HepG2 (cell line): ENCODE data around the gene ABAT. TPM values are rescaled to one million over a fixed set of nuclear protein-coding genes. Genes with fewer than 3 reads are reported as not detected.

Experiments used
- ATRX ChIP-seq: sonication (generic); formaldehyde crosslinking; IDR thresholded peaks from 2 replicates; pipeline ENCODE4 v1.4.0; 2020; ENCODE audit warnings: missing genetic modification reagents, borderline replicate concordance
- FOXA3 ChIP-seq: IDR thresholded peaks from 2 replicates; pipeline ENCODE4 v1.6.1; 2016; ENCODE audit warnings: missing genetic modification reagents, missing compliant biosample characterization
- HHEX ChIP-seq: IDR thresholded peaks from 2 replicates; pipeline ENCODE4 v1.6.1; 2016; ENCODE audit warnings: control low read depth
- MIER2 ChIP-seq: IDR thresholded peaks from 2 replicates; pipeline ENCODE4 v1.6.1; 2016; ENCODE audit warnings: missing biosample characterization, missing genetic modification reagents
- MYNN ChIP-seq: sonication (generic); formaldehyde crosslinking; IDR thresholded peaks from 2 replicates; pipeline ENCODE4 v1.4.0; 2020; ENCODE audit warnings: mild to moderate bottlenecking, low read depth, missing genetic modification reagents
- POGZ ChIP-seq: sonication (generic); formaldehyde crosslinking; IDR thresholded peaks from 2 replicates; pipeline ENCODE4 v1.4.0; 2020; ENCODE audit warnings: mild to moderate bottlenecking, missing genetic modification reagents
- TAF1 ChIP-seq: sonication (generic); formaldehyde crosslinking; IDR thresholded peaks from 2 replicates; pipeline ENCODE4 v1.4.0; 2020; ENCODE audit warnings: missing genetic modification reagents
- ZNF558 ChIP-seq: sonication (generic); formaldehyde crosslinking; IDR thresholded peaks from 2 replicates; pipeline ENCODE4 v1.9.0; 2022; ENCODE audit warnings: mild to moderate bottlenecking, missing genetic modification reagents, borderline replicate concordance
- ZNF629 ChIP-seq: sonication (generic); formaldehyde crosslinking; conservative IDR thresholded peaks from 2 replicates; pipeline ENCODE4 v1.5.0; 2020; ENCODE audit warnings: missing genetic modification reagents
- ZNF747 ChIP-seq: sonication (generic); formaldehyde crosslinking; IDR thresholded peaks from 2 replicates; pipeline ENCODE4 v1.8.1; 2023; ENCODE audit warnings: missing genetic modification reagents, mild to moderate bottlenecking, borderline replicate concordance
- polyA plus RNA-seq, 8 experiments: library from polyadenylated mRNA; depleted of rRNA in 3 of 8; stranded (reverse) in 7 of 8; unstranded in 1 of 8; fragments of >200 nt; fragmentation: Illumina TruSeq in 4 of 8; extraction: Trizol in 4 of 8; gene quantifications; 2 replicates each; pipeline versions ENCODE4 v1.2.1 to v1.2.3, GENCODE V29; 2011 to 2016; ENCODE audit warnings: low read depth in 4 of 8, missing spikeins in 1 of 8, mixed read lengths in 1 of 8; ENCODE audit not compliant: insufficient read depth in 1 of 8
- total RNA-seq, 5 experiments: library from RNA; depleted of rRNA; stranded (reverse); fragments of >200 nt; fragmentation: Illumina TruSeq; extraction: Trizol; gene quantifications; 2 replicates each; pipeline ENCODE4 v1.2.3, GENCODE V29; 2016; ENCODE audit warnings: low read depth in 1 of 5
- TF ChIP-seq, protein P1 (sequence below): sonication (generic); formaldehyde crosslinking; IDR thresholded peaks from 2 replicates; pipeline ENCODE4 v1.4.0; 2020; ENCODE audit warnings: mild to moderate bottlenecking, missing genetic modification reagents
- TF ChIP-seq, protein P2 (sequence below), 2 experiments: IDR thresholded peaks; 2 replicates each; pipeline ENCODE4 v1.6.1; 2011 to 2012; ENCODE audit warnings: low read length in 2 of 2, borderline replicate concordance in 1 of 2, low read depth in 1 of 2, mild to moderate bottlenecking in 1 of 2, moderate library complexity in 1 of 2
- TF ChIP-seq, protein P3 (sequence below): sonication (generic); formaldehyde crosslinking; IDR thresholded peaks from 2 replicates; pipeline ENCODE4 v1.4.0; 2020; ENCODE audit warnings: missing genetic modification reagents

Gene ABAT
- total and polyA plus RNA-seq, 2 of the 13 experiments (the other 11 are each of a cell fraction or from before 2014, with no cell fraction given), result 47.6 to 97.3 TPM

DNA sequence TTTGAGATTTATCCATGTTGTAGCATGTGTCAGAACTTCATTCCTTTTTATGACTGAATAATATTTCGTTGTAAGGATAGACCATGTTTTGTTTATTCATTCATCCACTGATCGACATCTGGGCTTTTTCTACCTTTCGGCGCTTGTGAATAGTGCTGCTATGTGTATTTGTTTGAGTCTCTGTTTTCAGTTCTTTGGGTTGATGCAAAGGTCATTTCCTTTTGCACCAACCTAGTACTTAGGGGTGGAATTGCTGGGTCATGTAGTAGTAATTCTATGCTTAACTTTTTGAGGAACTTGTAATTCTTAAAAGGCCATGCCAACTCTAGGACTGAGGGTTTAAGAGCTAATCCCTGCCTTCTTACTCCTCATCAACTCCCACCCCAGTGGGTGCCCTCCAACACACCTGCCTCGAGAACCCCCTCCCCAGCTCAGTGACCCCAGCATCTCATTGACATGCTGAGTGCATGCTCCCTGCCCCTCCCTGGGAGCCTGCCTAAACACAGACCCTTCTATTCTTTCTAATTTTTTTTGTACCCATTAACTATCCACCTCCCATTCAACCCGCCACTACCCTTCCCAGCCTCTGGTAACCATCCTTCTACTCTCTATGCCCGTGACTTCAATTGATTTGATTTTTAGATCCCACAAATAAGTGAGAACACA, 51.2 kb downstream of the ABAT start (continued):
- TF ChIP-seq, protein P1, sequence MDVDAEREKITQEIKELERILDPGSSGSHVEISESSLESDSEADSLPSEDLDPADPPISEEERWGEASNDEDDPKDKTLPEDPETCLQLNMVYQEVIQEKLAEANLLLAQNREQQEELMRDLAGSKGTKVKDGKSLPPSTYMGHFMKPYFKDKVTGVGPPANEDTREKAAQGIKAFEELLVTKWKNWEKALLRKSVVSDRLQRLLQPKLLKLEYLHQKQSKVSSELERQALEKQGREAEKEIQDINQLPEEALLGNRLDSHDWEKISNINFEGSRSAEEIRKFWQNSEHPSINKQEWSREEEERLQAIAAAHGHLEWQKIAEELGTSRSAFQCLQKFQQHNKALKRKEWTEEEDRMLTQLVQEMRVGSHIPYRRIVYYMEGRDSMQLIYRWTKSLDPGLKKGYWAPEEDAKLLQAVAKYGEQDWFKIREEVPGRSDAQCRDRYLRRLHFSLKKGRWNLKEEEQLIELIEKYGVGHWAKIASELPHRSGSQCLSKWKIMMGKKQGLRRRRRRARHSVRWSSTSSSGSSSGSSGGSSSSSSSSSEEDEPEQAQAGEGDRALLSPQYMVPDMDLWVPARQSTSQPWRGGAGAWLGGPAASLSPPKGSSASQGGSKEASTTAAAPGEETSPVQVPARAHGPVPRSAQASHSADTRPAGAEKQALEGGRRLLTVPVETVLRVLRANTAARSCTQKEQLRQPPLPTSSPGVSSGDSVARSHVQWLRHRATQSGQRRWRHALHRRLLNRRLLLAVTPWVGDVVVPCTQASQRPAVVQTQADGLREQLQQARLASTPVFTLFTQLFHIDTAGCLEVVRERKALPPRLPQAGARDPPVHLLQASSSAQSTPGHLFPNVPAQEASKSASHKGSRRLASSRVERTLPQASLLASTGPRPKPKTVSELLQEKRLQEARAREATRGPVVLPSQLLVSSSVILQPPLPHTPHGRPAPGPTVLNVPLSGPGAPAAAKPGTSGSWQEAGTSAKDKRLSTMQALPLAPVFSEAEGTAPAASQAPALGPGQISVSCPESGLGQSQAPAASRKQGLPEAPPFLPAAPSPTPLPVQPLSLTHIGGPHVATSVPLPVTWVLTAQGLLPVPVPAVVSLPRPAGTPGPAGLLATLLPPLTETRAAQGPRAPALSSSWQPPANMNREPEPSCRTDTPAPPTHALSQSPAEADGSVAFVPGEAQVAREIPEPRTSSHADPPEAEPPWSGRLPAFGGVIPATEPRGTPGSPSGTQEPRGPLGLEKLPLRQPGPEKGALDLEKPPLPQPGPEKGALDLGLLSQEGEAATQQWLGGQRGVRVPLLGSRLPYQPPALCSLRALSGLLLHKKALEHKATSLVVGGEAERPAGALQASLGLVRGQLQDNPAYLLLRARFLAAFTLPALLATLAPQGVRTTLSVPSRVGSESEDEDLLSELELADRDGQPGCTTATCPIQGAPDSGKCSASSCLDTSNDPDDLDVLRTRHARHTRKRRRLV (CRISPR knock-in tag), result no peak
- TF ChIP-seq HHEX (CRISPR knock-in tag) (no peak), TAF1 (CRISPR knock-in tag) (no peak), ZNF558 (CRISPR knock-in tag) (no peak), POGZ (CRISPR knock-in tag) (no peak), FOXA3 (peak; percentile 62), ATRX (CRISPR knock-in tag) (no peak), ZNF629 (CRISPR knock-in tag) (no peak), ZNF747 (CRISPR knock-in tag) (no peak), MIER2 (CRISPR knock-in tag) (0 out of 2 replicates have a peak, but pooled peaks have one; percentile 27), MYNN (CRISPR knock-in tag) (no peak)
- TF ChIP-seq, protein P2, sequence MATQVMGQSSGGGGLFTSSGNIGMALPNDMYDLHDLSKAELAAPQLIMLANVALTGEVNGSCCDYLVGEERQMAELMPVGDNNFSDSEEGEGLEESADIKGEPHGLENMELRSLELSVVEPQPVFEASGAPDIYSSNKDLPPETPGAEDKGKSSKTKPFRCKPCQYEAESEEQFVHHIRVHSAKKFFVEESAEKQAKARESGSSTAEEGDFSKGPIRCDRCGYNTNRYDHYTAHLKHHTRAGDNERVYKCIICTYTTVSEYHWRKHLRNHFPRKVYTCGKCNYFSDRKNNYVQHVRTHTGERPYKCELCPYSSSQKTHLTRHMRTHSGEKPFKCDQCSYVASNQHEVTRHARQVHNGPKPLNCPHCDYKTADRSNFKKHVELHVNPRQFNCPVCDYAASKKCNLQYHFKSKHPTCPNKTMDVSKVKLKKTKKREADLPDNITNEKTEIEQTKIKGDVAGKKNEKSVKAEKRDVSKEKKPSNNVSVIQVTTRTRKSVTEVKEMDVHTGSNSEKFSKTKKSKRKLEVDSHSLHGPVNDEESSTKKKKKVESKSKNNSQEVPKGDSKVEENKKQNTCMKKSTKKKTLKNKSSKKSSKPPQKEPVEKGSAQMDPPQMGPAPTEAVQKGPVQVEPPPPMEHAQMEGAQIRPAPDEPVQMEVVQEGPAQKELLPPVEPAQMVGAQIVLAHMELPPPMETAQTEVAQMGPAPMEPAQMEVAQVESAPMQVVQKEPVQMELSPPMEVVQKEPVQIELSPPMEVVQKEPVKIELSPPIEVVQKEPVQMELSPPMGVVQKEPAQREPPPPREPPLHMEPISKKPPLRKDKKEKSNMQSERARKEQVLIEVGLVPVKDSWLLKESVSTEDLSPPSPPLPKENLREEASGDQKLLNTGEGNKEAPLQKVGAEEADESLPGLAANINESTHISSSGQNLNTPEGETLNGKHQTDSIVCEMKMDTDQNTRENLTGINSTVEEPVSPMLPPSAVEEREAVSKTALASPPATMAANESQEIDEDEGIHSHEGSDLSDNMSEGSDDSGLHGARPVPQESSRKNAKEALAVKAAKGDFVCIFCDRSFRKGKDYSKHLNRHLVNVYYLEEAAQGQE (IDR thresholded peaks at IDR 0.05; ENCODE audit: borderline replicate concordance in 1 of 2, low read depth in 1 of 2, low read length in 2 of 2), result no peak
- TF ChIP-seq, protein P3, sequence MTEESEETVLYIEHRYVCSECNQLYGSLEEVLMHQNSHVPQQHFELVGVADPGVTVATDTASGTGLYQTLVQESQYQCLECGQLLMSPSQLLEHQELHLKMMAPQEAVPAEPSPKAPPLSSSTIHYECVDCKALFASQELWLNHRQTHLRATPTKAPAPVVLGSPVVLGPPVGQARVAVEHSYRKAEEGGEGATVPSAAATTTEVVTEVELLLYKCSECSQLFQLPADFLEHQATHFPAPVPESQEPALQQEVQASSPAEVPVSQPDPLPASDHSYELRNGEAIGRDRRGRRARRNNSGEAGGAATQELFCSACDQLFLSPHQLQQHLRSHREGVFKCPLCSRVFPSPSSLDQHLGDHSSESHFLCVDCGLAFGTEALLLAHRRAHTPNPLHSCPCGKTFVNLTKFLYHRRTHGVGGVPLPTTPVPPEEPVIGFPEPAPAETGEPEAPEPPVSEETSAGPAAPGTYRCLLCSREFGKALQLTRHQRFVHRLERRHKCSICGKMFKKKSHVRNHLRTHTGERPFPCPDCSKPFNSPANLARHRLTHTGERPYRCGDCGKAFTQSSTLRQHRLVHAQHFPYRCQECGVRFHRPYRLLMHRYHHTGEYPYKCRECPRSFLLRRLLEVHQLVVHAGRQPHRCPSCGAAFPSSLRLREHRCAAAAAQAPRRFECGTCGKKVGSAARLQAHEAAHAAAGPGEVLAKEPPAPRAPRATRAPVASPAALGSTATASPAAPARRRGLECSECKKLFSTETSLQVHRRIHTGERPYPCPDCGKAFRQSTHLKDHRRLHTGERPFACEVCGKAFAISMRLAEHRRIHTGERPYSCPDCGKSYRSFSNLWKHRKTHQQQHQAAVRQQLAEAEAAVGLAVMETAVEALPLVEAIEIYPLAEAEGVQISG (CRISPR knock-in tag), result no peak
